ENCODE results near the gene VILL. TPM values are rescaled to one million over a fixed set of nuclear protein-coding genes. Genes with fewer than 3 reads are reported as not detected.

The VILL gene
- total RNA-seq, 1 donor from 2014 or later, result 16.7 TPM

GRCh38 chr3:37944391-37944842 is 46.2 kb upstream of the VILL start:
- no peaks in the 10 kb centered on the region for H3K27me3 Mint-ChIP-seq (ENCODE audit: low read depth)
- no peak overlapping the region for H3K4me3 Mint-ChIP-seq
- H3K9me3 Mint-ChIP-seq, result no peaks in the 10 kb centered on the region
- TF ChIP-seq, protein P1, sequence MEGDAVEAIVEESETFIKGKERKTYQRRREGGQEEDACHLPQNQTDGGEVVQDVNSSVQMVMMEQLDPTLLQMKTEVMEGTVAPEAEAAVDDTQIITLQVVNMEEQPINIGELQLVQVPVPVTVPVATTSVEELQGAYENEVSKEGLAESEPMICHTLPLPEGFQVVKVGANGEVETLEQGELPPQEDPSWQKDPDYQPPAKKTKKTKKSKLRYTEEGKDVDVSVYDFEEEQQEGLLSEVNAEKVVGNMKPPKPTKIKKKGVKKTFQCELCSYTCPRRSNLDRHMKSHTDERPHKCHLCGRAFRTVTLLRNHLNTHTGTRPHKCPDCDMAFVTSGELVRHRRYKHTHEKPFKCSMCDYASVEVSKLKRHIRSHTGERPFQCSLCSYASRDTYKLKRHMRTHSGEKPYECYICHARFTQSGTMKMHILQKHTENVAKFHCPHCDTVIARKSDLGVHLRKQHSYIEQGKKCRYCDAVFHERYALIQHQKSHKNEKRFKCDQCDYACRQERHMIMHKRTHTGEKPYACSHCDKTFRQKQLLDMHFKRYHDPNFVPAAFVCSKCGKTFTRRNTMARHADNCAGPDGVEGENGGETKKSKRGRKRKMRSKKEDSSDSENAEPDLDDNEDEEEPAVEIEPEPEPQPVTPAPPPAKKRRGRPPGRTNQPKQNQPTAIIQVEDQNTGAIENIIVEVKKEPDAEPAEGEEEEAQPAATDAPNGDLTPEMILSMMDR (IDR thresholded peaks at IDR 0.05; ENCODE audit: unreplicated experiment), result no peak
- H3K36me3 Mint-ChIP-seq, result peaks cover 2% of the 10 kb centered on the region
- H3K4me1 Mint-ChIP-seq, result peaks cover 70% of the 10 kb centered on the region
- no peak for DNase-seq (ENCODE audit: low spot score in 2 of 2, unreplicated experiment in 2 of 2)
- H3K27ac Mint-ChIP-seq, result peak overlapping the region; percentile 91

DNA sequence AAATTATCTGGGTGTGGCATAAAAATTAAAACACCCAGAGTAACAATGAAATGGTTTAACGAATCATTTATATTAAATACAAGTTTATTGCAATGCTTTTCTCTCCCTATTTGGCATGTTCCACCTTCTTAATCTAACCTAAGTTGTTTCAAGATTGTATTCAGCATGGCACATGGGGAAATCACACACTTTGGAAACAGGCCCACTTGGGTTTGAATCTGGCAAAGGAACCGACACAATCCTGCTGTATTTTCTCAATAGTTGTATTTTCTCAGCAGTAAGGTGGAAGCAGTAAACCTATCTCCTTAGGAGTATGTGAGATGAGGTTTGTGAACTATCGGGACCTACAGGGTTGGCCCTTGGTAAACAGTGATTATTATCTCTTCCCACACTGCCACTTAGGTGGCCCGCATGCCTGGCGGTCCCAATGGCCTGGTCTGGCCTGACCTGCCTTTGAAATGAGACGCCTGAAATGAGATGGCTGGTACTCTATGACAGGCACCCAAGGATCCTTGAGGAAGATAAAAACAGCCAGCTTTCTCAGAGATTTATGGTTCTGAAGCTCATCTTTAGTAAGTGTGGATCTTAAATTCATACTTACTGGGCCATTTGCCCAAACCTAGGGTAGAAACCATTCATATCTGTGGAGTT is 45.3 kb upstream of the VILL start:
- H3K27me3 Mint-ChIP-seq (ENCODE audit: low read depth), result no peaks in the 10 kb centered on the region
- TF ChIP-seq, protein P1 (IDR thresholded peaks at IDR 0.05; ENCODE audit: unreplicated experiment), result no peak
- DNase-seq (ENCODE audit: low spot score in 2 of 2, unreplicated experiment in 2 of 2), result no peak
- peaks cover 5% of the 10 kb centered on the region for H3K36me3 Mint-ChIP-seq
- H3K4me3 Mint-ChIP-seq, result no peak overlapping the region
- no peaks in the 10 kb centered on the region for H3K9me3 Mint-ChIP-seq
- peak overlapping the region; percentile 93 for H3K27ac Mint-ChIP-seq
- H3K4me1 Mint-ChIP-seq, result peaks cover 67% of the 10 kb centered on the region

DNA sequence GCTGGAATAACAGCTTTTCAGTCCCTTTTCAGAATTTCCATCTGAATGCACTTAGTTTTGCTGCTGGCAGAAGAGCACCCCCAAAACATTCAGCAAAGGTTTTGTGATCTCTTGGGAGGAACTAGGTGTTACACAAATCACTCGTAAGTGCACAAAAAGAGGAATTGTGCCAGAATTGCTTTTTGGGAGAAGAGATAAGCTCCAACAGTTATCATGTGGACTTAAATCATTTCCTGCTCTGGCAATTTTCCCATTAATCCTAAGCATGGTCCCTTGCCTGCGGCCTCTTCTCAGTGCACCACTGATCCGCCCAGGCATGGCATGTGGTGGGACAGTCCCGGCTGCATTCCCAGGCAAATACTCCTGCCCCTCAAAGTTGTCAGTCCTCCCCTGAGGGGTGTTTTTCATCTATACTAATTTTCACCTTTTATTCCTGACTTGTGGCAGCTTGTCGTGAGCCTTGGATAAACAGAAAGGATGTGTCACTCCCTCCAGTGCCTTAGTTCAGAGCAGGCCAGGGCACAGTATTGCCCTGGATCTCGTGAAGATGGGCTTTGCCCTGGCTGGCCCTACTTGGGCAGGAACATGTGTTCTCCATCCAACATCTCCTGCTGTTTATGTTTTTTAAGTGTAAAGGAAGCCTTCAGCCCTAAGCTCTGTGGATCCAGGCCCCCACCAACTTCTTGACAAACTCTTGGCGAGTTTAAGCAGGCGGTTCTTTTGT is 44.6 kb upstream of the VILL start:
- Mint-ChIP-seq H3K27ac (peak overlapping the region; percentile 93), H3K4me3 (no peak overlapping the region), H3K4me1 (peaks cover 64% of the 10 kb centered on the region), H3K36me3 (peaks cover 10% of the 10 kb centered on the region), H3K9me3 (no peaks in the 10 kb centered on the region), H3K27me3 (ENCODE audit: low read depth) (no peaks in the 10 kb centered on the region)
- TF ChIP-seq, protein P1 (IDR thresholded peaks at IDR 0.05; ENCODE audit: unreplicated experiment), result no peak
- peak; percentile 50 to 70 for DNase-seq (ENCODE audit: low spot score in 2 of 2, unreplicated experiment in 2 of 2)

DNA sequence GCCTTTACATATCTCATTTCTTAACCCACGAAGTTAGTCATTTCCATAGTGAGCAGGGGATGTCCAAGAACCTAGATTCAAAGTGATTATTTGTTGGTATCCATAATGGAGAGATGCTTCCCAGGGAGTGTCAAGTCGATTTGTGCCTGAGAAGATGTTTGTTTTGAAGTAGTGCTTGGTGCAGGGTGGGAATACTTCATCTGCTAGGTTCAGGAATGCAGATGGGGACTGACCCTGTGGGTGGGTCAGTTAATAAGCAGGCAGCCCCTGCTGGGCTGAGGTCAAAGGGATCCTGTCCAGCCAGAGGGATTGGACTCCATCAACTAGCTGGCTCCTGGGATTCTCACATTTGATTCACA is 44.1 kb upstream of the VILL start:
- TF ChIP-seq, protein P1 (IDR thresholded peaks at IDR 0.05; ENCODE audit: unreplicated experiment), result no peak
- Mint-ChIP-seq H3K4me3 (no peak overlapping the region), H3K27me3 (ENCODE audit: low read depth) (no peaks in the 10 kb centered on the region), H3K9me3 (no peaks in the 10 kb centered on the region), H3K27ac (peak overlapping the region; percentile 93), H3K4me1 (peaks cover 58% of the 10 kb centered on the region), H3K36me3 (peaks cover 10% of the 10 kb centered on the region)
- no peak for DNase-seq (ENCODE audit: low spot score in 2 of 2, unreplicated experiment in 2 of 2)

DNA sequence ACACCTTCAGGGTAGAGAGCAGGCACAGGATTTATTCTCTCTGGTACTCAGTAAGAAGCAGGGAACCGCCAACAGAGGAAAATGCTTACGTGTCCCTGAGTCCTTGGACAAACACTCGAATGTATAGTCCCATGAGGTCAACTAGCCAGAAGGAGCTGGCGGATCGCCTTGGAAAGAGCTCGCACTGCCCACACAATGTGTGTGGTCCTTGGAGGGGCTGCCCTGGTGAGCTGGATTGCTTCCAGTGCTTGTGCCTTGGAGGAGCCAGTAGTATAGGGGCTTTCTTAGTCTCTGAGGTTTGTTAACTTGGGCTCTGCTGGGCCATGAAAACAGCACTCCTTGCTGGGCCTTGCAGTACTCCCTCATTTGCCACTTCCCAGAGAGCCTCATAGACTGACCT is 40.7 kb upstream of the VILL start:
- no peak for DNase-seq (ENCODE audit: low spot score in 2 of 2, unreplicated experiment in 2 of 2)
- Mint-ChIP-seq H3K4me1 (peaks cover 27% of the 10 kb centered on the region), H3K36me3 (peaks cover 28% of the 10 kb centered on the region), H3K27ac (no peak overlapping the region), H3K4me3 (no peak overlapping the region), H3K9me3 (peaks cover 6% of the 10 kb centered on the region), H3K27me3 (ENCODE audit: low read depth) (no peaks in the 10 kb centered on the region)
- TF ChIP-seq, protein P1 (IDR thresholded peaks at IDR 0.05; ENCODE audit: unreplicated experiment), result no peak

Measured in mesothelial cell of epicardium (in vitro differentiated cells).